Fibroblast of mammary gland (primary cell): Measurements from ENCODE around the gene AGFG1.

Experiments
- DNase-seq: peaks from one replicate; pipeline ENCODE4 v3.0.0-alpha.2; 2010; ENCODE audit warnings: low read depth
- H3K4me3 ChIP-seq: 2 replicates; pipeline ENCODE4 v1.5.1; 2011; ENCODE audit warnings: low read depth, mild to moderate bottlenecking, low read length, moderate library complexity; ENCODE audit not compliant: control insufficient read depth
- CTCF ChIP-seq: conservative IDR thresholded peaks from 2 replicates; pipeline ENCODE4 v1.5.1; 2011; ENCODE audit warnings: low read depth, low read length, inconsistent platforms; ENCODE audit not compliant: control insufficient read depth, insufficient read depth

The AGFG1 gene

GRCh38 chr2:227460833-227461232 lies 11.1 kb upstream of the AGFG1 start:
- TF ChIP-seq CTCF = no peak
- H3K4me3 ChIP-seq = no peak overlapping the region
- peak; percentile 55 for DNase-seq

GRCh38 chr2:227461811-227462461 lies 10.0 kb upstream of the AGFG1 start:
- no peak for DNase-seq
- no peak for TF ChIP-seq CTCF
- H3K4me3 ChIP-seq = no peak overlapping the region

- no peak overlapping the region for H3K4me3 ChIP-seq
- TF ChIP-seq CTCF = no peak
- no peak for DNase-seq
Observed at GRCh38 chr2:227462462-227462951, 9.4 kb upstream of the AGFG1 start.

GRCh38 chr2:227462972-227463931 lies 8.7 kb upstream of the AGFG1 start:
- DNase-seq = peak; percentile 48
- no peak for TF ChIP-seq CTCF
- no peak overlapping the region for H3K4me3 ChIP-seq

- no peak for TF ChIP-seq CTCF
- no peak overlapping the region for H3K4me3 ChIP-seq
- DNase-seq = no peak
Observed at GRCh38 chr2:227464361-227464760, 7.6 kb upstream of the AGFG1 start.

GRCh38 chr2:227464851-227465250 lies 7.1 kb upstream of the AGFG1 start:
- DNase-seq = no peak

More at GRCh38 chr2:227464851-227465250, 7.1 kb upstream of the AGFG1 start:
- no peak for TF ChIP-seq CTCF
- H3K4me3 ChIP-seq = no peak overlapping the region
